HG02840 (cell line): ENCODE measurements around the gene KAT2B.
"Not testable (repeated sequence)": the region's sequence is repeated elsewhere in the genome, so short reads cannot be mapped to it uniquely, and the experiment has no call there.

ENCODE experiments used
- ATAC-seq: cut with Tn5 transposase; IDR thresholded peaks from one replicate; pipeline ENCODE4 v1.9.1; 2021; ENCODE audit warnings: mild to moderate bottlenecking, moderate library complexity, moderate number of reproducible peaks; ENCODE audit not compliant: unreplicated experiment, low FRiP score

The KAT2B gene

DNA sequence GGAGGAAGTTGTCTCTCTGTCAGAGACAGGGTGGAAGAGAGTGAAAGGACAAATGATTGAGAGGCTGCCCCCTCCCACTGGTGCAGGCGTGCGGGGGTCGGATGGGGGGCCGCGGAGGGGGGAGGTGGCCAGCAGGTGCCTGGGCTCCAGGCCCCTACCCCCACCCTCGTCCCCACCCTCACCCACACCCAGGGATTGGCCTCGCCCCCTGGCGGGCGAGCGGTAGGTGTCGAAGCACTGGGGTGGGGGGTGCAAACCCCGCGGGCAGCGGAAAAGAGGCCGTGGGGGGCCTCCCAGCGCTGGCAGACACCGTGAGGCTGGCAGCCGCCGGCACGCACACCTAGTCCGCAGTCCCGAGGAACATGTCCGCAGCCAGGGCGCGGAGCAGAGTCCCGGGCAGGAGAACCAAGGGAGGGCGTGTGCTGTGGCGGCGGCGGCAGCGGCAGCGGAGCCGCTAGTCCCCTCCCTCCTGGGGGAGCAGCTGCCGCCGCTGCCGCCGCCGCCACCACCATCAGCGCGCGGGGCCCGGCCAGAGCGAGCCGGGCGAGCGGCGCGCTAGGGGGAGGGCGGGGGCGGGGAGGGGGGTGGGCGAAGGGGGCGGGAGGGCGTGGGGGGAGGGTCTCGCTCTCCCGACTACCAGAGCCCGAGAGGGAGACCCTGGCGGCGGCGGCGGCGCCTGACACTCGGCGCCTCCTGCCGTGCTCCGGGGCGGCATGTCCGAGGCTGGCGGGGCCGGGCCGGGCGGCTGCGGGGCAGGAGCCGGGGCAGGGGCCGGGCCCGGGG lies at the start of gene KAT2B:
TSS of gene KAT2B (plus strand) at position 682 of the 783 bp plus-strand sequence. CDS start at position 714, 32 bp downstream.
- peak; percentile 54 for ATAC-seq

- ATAC-seq: no peak
Observed at GRCh38 chr3:19994796-19995195, 45.5 kb upstream of the KAT2B start.

DNA sequence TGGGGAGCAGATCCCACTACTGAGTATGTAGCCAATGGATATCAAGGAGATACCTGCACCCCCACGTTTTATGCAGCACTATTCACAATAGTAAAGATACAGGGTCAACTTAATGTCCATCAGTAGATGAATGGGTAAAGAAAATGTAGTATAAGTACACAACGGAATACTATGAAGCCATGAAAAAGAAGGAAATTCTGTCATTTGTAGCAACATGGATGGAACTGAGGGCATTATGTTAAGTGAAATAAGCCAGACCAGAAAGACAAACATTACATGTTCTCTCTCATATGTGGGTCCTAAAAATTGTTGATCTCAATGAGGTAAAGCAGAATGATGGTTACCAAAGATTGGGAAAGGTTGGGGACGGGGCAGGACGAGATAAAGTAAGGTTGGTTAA lies 42.7 kb upstream of the KAT2B start:
- ATAC-seq: no peak

DNA sequence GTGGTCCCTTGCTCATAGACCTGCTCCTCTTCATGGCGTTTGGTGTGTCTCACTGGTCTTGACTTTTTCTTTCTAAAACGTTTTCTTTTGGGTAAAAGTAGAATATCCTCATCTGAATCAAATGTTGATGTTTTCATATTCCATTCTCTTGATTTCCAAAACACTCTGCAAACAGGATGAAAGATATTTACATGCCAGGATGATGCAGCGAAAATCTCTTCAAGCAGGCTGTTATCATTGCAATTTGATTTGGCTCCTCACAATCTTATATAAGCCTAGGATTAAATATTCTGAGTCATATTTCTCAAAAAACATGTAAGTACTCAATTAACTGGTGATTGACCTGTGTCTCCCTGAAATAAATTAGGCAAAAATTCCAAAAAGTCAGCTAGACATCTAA lies 38.3 kb upstream of the KAT2B start:
- no peak for ATAC-seq

DNA sequence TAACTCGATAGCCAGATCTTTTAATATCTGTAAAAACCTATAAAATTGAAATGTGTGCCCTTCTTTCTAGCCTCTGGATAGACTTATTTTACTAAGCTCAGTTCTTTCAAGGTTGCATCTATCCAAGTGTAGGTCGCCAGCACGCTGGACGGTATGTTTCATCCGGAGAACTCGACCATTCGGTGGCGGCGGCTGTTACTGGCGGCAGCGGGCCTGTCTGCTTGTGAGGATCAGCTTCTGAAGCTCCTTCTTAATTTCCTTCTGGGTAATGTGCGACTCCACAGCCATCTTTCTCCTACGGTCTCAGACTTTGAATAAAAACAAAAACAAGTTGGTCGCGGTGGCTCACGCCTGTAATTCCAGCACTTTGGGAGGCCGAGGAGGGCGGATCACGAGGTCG lies 32.3 kb upstream of the KAT2B start:
- ATAC-seq: no peak

DNA sequence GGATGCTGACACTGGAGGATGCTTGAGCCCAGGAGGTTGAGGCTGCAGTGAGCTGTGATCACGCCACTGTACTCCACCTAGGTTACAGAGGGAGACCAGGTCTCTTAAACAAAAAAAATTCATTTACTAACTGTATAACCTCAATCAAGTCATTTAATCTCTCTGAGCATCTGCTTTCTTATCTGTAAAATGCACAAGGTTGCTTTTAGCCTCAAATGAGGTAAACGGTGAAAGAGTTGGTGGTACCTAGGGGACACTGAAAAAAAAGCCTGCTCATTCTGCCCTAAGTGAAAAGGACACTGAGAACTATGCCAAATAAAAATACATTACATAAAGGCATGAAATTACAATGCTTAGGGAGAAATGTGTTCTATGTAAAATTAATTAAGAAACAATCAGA lies 31.6 kb upstream of the KAT2B start:
- ATAC-seq: no peak

DNA sequence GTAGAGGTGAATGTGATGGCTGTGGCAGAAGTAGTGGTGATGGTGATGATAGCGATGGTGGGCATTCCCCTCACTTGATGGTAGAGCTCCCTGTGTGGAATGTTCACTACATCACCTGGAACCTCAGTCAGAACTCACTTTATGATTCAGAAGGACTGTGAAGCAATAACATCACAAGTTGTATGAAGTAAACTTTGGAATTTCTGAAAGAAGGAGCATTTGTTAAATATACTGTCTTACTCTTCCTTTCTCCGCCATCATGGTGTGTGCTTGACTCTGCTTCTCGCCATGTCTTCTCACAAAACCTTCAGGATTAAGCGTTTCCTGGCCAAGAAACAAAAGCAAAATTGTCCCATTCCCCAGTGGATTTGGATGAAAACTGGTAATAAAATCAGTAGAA lies 28.1 kb upstream of the KAT2B start, which contains the start of gene PP2D1:
TSS of gene PP2D1 (minus strand) at position 101 of the 400 bp plus-strand sequence. CDS start 192 bp downstream, outside the sequence.
- ATAC-seq: no peak

- ATAC-seq: no peak
Observed at GRCh38 chr3:20013396-20013795, 26.9 kb upstream of the KAT2B start.

GRCh38 chr3:20015525-20015924 lies 24.7 kb upstream of the KAT2B start:
- no peak for ATAC-seq

DNA sequence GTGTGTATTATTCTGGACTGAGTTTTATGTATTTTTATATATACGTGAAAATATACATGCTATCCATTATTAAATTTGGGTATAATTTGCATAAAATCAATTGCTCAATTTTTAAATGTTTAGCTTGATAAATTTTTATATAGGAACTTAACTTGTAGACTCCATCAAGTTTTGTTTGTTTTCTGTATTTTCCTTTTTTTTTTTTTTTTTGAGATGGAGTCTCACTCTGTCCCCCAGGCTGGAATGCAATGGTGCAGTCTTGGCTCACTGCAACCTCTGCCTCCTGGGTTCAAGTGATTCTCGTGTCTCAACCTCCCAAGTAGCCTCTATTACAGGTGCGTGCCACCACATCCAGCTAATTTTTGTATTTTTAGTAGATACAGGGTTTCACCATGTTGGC lies 24.2 kb upstream of the KAT2B start:
- ATAC-seq: not testable (repeated sequence)

DNA sequence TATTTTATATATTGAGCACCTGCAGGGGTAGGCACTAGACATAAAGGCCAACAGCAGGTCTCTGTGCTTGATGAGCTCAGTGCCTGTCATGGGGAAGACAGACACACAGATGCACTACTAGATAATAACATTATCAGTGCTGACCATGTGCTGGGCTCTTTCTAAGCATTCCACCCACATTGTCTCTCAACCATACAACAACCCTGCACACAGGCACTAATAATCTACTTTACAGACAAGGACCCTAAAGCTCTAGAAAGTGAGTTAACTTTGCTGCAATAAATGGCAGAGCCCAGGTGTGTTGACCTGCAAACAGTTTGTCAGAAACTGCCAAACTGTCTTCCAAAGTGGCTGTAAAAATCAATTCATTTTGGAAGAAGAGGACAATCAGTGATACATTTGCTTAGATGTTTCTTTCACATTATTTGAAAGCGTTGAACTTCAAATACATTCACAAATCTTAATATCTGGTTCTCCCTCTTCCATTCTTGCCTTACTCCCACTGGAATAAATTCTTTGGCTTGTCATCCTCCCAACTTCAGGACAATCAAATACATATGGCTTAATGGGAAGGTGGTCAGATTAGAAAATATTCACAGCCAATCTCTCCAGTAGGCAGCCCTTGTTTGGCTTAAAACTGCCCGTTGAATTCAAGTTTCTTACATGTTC lies 17.2 kb upstream of the KAT2B start:
- ATAC-seq: no peak

DNA sequence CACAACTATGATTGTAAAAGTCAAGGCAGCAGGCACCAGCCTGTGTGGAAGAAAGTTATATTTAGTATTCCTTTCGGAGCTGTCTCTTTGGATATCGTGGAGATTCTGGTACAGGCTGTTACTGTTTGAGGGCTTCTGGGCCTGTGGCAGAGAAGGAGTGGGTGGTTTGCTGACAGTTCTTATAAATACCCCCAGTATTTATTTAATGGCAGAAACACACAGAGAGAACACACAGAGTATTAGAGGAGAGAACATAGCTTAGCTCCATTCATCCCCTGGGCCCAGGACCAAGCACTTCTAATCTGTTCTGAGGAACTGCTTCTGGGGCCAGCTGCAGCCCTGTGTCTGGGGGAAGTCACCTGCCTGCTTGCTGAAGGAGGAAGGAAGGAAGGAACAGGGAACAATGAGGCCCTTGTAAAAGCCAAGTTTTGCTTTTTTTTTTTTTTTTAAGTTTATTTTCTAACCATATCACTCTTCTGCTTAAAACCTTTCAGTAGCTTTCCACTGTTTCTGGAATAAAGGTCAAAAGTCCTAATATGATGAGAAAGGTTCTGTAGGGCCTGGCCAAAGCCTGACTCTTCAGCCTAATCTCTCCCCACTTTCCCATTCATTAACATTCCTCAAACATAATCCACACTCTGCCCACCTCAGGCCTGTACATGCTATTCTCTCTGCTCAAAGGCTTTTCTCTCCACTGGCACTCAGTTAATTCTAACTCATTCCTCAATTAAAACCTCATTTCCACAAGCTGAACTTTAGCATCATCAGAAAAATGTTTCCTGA lies 16.4 kb upstream of the KAT2B start:
- ATAC-seq: no peak

GRCh38 chr3:20027136-20027535 lies 13.1 kb upstream of the KAT2B start:
- ATAC-seq: no peak

DNA sequence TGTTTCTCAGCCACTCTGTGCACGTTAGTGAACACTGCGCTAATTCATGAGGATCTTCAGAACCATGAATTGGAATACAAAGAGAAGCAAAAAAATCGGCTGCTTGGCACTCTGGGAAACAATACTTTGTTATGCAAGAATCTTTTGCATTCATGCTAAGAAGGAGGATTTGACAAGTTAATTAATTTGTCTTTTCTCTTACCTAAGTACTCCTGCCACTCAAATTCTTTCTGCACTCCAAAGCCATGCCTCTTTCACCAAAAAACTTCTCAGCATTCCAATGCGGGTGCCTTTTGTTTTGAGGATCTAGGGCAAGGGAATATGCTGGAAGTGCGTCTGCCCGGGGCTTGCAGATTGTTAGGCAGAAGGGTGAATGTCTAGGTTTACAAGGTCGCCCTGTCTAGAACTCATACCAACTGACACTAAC lies 11.3 kb upstream of the KAT2B start:
- no peak for ATAC-seq

GRCh38 chr3:20031939-20032338 lies 8.3 kb upstream of the KAT2B start:
- not testable (repeated sequence) for ATAC-seq

GRCh38 chr3:20035019-20035418 lies 5.2 kb upstream of the KAT2B start:
- no peak for ATAC-seq

GRCh38 chr3:20037255-20037996 lies 2.8 kb upstream of the KAT2B start:
- no peak for ATAC-seq

- ATAC-seq: no peak
Observed at GRCh38 chr3:20038699-20039465, 1.4 kb upstream of the KAT2B start.

- no peak for ATAC-seq
Observed at GRCh38 chr3:20039466-20039764, 831 bp upstream of the KAT2B start.
